ENCODE measurements around the gene ATP12A.
A peak's percentile ranks its signal among the peaks of the same experiment; 100 is the strongest.

The ATP12A gene

GRCh38 chr13:24663089-24663395, 17.2 kb upstream of the ATP12A start:
- DNase-seq (ENCODE audit: low spot score): no peak

- DNase-seq (ENCODE audit: low spot score): no peak
These were observed 16.6 kb upstream of the ATP12A start for GRCh38 chr13:24663586-24663985.

GRCh38 chr13:24664726-24665409, 15.3 kb upstream of the ATP12A start:
- no peak for DNase-seq (ENCODE audit: low spot score)

- no peak for DNase-seq (ENCODE audit: low spot score)
These were observed 11.7 kb upstream of the ATP12A start for GRCh38 chr13:24668511-24668910.

- DNase-seq (ENCODE audit: low spot score): no peak
These were observed 11.1 kb upstream of the ATP12A start for GRCh38 chr13:24668955-24669582.

DNA sequence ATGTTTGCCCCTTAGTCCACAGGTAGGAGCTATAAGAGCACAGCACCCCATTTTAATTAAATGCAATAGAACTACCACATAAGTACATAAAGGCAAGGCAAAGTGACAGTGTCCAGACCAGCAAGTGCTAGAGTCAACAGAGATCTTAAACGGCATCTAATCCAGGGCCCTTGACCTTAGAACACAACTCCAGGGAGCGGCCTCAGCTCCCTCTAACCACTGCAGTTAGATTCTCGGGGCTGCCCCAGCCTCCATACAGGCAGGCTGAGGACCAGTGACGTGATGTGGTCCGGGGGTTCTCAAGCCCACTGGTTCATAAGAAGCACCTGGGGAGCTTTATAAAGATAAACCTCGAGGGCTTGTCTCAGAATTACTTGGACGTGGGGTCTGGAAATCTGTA, 10.0 kb upstream of the ATP12A start:
- DNase-seq (ENCODE audit: low spot score): no peak

DNA sequence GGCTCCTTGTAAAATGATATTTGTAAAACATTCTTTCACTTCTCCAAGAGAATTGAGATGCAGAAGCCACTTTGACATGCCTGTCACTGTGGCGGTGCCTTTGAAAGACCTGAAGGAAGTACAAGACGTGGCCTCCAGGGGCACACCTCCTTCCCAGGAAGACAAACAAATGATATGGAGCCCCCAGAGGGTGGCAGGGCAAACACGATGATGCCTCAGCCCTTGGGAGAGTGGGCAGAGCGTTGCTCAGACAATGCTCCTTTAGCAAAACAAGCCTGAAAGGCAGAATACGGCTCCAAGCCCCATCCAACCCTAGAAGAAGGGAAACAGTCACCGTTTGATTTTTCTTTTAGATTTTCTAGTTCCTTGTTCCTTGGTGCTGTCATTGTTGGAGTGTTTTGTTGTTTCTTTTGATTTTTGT, 9.2 kb upstream of the ATP12A start:
- no peak for DNase-seq (ENCODE audit: low spot score)

- DNase-seq (ENCODE audit: low spot score): peak; percentile 49
These were observed 8.7 kb upstream of the ATP12A start for GRCh38 chr13:24671386-24672113.

GRCh38 chr13:24672141-24673132, 7.8 kb upstream of the ATP12A start:
- DNase-seq (ENCODE audit: low spot score): no peak

DNA sequence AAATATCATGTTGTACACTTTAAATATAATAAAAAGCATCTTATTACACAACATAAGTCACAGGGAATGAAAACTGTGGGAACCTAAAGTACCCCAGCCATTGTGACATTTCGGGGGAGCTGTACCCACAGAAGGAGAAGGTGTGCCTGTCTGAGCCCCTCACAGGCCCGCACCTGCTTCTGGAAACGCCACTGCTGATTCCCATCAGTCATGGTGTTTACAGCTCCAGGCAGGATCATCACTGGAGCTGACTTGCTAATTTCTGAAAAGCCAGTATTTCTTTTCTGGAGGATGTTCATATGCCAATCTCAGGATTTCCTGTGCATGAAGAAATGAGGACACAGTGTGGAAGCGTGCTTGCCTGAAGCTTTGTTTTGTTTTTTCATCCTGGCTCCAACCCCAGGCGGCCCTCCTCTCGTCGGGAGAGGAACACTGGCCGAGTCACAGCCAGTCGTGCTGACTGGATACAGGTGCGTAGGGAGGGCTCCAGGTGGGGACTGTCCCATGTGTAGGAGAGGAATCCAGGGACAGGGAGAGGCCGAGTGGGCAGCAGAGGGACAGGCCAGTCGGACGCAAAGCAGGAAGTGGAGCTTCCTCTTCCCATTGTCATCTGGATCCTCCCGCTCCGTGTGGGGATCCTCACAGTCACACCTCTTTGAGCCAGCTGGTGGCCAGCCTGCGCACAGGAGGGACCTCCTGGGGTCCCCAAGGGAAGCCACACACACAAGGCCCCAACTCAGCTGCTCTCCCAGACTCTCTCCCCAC, 4.2 kb upstream of the ATP12A start:
- no peak for DNase-seq (ENCODE audit: low spot score)

DNA sequence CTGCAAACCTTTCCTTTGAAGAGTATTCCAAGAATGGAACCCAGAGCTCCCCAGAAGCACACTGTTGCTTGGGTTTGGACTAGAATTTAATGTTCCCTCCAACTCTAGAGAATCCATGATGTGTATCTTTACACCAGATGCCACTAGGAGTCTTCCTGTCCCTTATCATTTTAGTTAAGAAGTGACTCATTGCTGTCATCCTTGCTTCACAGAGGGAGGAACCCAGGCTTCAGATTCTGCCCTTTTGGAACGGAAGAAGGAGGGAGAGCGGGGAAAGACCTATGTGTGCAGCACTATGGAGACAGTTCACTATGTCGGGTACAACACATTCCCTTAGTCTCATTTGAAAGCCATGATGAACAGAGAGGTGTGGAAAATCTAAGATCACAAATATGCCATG, 2.1 kb upstream of the ATP12A start:
- DNase-seq (ENCODE audit: low spot score): no peak

- DNase-seq (ENCODE audit: low spot score): no peak
These were observed 522 bp upstream of the ATP12A start for GRCh38 chr13:24679686-24680085.

GRCh38 chr13:24680921-24681604, 855 bp downstream of the ATP12A start:
- DNase-seq (ENCODE audit: low spot score): no peak

DNA sequence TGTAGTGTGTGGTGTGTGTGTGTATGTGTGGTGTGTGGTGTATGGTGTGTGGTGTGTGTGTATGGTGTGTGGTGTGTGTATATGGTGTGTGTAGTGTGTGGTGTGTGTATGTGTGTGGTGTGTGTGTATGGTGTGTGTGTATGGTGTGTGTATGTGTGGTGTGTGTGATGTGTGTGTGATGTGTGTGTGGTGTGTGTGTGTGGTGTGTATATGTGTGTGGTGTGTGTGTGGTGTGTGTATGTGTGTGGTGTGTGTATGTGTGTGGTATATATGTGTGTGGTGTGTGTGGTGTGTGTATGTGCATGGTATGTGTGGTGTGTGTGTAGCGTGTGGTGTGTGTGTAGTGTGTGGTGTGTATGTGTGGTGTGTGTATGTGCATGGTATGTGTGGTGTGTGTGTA, 1.7 kb downstream of the ATP12A start:
- no peak for DNase-seq (ENCODE audit: low spot score)

DNA sequence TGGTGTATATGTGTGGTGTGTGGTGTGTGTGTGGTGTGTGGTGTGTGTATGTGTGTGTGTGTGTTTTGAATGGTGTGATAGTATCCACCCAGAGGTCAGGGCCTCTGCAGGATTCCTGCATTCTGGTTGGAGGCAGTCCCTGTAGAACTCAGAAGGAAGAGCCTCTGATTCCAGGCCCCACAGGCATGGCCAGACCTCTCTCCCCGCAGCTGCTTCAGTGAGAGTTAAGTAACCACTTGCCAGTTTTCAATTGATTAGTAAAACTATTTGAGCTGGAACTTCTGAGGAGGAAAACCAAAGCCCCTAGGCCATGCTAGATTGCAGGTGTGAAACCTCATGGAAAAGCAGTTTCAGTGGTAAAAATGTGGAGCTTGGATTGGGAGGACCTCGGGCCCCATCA, 2.1 kb downstream of the ATP12A start:
- no peak for DNase-seq (ENCODE audit: low spot score)

DNA sequence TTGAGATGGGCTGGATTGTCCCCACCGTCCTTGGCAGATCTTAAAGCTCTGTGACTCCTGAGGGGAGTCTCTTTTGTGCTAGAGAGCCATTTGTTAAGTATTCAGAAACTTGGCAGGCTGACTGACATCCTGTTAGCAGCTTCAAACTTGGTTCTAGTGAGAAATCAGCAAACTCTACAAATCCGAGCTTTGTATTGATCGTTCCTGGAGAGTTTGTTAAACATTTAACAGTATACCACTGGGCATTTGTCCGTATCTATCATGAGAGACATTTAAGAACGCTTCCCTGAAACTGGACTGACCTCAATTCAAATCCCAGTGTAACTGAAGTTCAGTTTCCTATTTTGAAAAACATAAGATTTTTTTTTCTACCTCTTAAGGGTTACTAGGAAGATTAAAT, 3.1 kb downstream of the ATP12A start:
- peak; percentile 43 for DNase-seq (ENCODE audit: low spot score)

DNA sequence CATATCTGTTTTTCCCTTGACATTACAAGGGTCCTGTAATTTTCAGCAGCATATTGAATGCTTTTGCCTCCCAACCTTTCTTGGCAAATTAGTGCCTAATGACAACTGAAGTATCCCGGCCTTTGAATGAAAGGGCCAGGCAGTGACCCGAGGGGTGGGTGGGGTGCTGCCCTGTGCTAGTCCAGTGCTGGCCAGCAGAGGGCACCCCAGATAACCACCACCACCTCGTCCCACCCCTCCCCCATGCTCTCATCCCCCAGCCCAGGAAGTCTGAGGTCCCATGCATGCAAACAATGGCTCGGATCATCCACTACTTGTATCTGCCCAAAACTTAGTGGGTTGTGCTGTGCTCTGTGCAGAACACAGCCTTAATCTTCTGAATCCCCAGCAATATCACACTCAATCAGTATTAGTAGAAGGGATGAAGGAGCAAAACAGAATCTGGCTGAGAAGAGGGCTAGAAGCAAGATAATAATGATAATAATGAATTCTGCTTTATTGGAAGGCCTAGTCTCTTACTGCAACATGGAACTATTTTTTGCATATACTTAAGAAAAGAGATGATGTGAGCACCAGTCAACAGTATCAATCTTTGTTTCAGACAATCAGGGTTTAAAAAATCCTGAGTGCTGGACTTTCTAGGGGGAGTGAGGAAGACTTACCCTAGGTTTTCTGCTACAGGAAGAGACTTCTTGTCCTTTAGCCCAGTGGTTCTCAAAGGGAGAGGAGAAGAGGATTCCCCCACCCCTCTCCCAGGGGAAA, 3.8 kb downstream of the ATP12A start:
- DNase-seq (ENCODE audit: low spot score): peak; percentile 80

GRCh38 chr13:24684600-24684998, 4.4 kb downstream of the ATP12A start:
- DNase-seq (ENCODE audit: low spot score): no peak

GRCh38 chr13:24685314-24685713, 5.1 kb downstream of the ATP12A start:
- no peak for DNase-seq (ENCODE audit: low spot score)

DNA sequence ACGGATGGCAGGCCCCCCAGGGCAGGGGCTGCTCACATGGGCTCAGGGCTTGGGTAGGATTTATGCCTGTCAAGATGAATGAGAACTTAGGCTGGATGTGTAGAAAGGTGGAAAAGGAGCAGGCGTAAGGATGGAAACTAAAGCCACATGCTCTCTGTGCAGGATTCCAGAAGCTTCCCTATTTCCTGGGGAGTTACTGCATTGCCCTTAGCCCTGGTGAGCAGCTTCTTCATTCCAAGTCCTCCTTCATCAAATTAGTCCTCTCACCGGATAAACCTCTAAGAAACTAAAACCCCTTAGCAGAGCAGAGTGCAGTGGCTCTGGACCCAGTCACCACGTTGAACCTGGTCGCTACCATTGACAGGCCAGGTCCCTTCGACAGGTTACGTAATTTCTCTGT, 7.4 kb downstream of the ATP12A start:
- no peak for DNase-seq (ENCODE audit: low spot score)

Measured in HuH-7.5 (cell line).